ENCODE data around the gene STAC. TPM values are rescaled to one million over a fixed set of nuclear protein-coding genes. Genes with fewer than 3 reads are reported as not detected.

The STAC gene, protein sequence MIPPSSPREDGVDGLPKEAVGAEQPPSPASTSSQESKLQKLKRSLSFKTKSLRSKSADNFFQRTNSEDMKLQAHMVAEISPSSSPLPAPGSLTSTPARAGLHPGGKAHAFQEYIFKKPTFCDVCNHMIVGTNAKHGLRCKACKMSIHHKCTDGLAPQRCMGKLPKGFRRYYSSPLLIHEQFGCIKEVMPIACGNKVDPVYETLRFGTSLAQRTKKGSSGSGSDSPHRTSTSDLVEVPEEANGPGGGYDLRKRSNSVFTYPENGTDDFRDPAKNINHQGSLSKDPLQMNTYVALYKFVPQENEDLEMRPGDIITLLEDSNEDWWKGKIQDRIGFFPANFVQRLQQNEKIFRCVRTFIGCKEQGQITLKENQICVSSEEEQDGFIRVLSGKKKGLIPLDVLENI
- polyA plus RNA-seq (2012; ENCODE audit: insufficient read length, low read depth), result not detected

DNA sequence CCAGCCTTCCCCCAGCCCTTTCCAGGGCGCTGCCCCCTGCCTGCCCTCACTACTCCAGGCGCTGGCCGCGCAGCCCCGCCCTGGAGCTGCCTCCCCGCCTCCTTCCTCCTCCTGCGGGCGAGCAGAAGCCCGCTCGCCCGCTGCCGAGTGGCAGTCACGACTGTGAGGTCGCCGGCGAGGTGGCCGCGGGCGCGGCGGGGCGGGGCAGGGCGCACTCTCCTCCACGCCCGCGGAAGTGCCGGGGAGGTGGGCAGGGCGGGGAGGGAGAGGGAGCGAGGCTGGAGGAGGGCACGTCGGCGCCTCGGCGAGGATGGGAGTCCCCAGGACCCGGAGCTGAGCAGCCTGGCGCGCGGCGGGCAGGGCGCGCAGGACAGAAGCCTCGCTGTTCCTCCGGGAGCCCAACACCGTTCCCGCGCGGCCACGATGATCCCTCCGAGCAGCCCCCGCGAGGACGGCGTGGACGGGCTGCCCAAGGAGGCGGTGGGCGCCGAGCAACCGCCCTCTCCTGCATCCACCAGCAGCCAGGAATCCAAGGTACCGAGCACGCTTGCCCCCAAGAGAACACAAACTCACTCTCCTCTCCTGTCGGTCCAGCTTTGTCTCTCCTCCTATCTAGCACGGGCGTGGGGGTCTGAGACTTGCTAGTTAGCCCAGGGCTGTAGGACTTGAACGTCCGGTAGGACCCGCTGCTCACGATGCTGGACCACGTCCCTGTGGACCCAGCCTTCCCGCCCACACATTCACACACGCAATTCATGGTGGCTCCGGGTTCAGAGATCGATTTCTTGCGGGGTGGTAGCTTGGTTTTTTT is at the start of gene STAC:
STAC (plus strand) TSS at position 284 of the 811 bp plus-strand sequence; CDS start at position 424, 140 bp downstream.
- TF ChIP-seq SIN3A (IDR thresholded peaks at IDR 0.05; ENCODE audit: borderline replicate concordance, insufficient read depth, low read length) (no peak), FOXP2 (optimal IDR thresholded peaks at IDR 0.05; ENCODE audit: borderline replicate concordance, extremely low read depth, extremely low read length, insufficient read depth) (no peak), POLR2AphosphoS5 (IDR thresholded peaks at IDR 0.05; ENCODE audit: low read depth, low read length) (no peak), TAF1 (IDR thresholded peaks at IDR 0.05; ENCODE audit: borderline replicate concordance, insufficient read depth, low read length) (no peak)
- TF ChIP-seq, protein P1, sequence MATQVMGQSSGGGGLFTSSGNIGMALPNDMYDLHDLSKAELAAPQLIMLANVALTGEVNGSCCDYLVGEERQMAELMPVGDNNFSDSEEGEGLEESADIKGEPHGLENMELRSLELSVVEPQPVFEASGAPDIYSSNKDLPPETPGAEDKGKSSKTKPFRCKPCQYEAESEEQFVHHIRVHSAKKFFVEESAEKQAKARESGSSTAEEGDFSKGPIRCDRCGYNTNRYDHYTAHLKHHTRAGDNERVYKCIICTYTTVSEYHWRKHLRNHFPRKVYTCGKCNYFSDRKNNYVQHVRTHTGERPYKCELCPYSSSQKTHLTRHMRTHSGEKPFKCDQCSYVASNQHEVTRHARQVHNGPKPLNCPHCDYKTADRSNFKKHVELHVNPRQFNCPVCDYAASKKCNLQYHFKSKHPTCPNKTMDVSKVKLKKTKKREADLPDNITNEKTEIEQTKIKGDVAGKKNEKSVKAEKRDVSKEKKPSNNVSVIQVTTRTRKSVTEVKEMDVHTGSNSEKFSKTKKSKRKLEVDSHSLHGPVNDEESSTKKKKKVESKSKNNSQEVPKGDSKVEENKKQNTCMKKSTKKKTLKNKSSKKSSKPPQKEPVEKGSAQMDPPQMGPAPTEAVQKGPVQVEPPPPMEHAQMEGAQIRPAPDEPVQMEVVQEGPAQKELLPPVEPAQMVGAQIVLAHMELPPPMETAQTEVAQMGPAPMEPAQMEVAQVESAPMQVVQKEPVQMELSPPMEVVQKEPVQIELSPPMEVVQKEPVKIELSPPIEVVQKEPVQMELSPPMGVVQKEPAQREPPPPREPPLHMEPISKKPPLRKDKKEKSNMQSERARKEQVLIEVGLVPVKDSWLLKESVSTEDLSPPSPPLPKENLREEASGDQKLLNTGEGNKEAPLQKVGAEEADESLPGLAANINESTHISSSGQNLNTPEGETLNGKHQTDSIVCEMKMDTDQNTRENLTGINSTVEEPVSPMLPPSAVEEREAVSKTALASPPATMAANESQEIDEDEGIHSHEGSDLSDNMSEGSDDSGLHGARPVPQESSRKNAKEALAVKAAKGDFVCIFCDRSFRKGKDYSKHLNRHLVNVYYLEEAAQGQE (IDR thresholded peaks at IDR 0.05; ENCODE audit: insufficient read depth in 1 of 2, low read depth in 2 of 2, low read length in 2 of 2), result no peak

- no peak for TF ChIP-seq POLR2AphosphoS5 (IDR thresholded peaks at IDR 0.05; ENCODE audit: low read depth, low read length)
- no peak for TF ChIP-seq SIN3A (IDR thresholded peaks at IDR 0.05; ENCODE audit: borderline replicate concordance, insufficient read depth, low read length)
- TF ChIP-seq, protein P1 (IDR thresholded peaks at IDR 0.05; ENCODE audit: insufficient read depth in 1 of 2, low read depth in 2 of 2, low read length in 2 of 2), result no peak
- no peak for TF ChIP-seq FOXP2 (optimal IDR thresholded peaks at IDR 0.05; ENCODE audit: borderline replicate concordance, extremely low read depth, extremely low read length, insufficient read depth)
- no peak for TF ChIP-seq TAF1 (IDR thresholded peaks at IDR 0.05; ENCODE audit: borderline replicate concordance, insufficient read depth, low read length)
Observed at GRCh38 chr3:36332139-36332538, 48.2 kb upstream of the STAC start.

GRCh38 chr3:36362216-36362615 is 18.1 kb upstream of the STAC start:
- TF ChIP-seq FOXP2 (optimal IDR thresholded peaks at IDR 0.05; ENCODE audit: borderline replicate concordance, extremely low read depth, extremely low read length, insufficient read depth) (no peak), TAF1 (IDR thresholded peaks at IDR 0.05; ENCODE audit: borderline replicate concordance, insufficient read depth, low read length) (no peak), SIN3A (IDR thresholded peaks at IDR 0.05; ENCODE audit: borderline replicate concordance, insufficient read depth, low read length) (no peak), POLR2AphosphoS5 (IDR thresholded peaks at IDR 0.05; ENCODE audit: low read depth, low read length) (no peak)
- TF ChIP-seq, protein P1 (IDR thresholded peaks at IDR 0.05; ENCODE audit: insufficient read depth in 1 of 2, low read depth in 2 of 2, low read length in 2 of 2), result no peak

- TF ChIP-seq POLR2AphosphoS5 (IDR thresholded peaks at IDR 0.05; ENCODE audit: low read depth, low read length) (no peak), TAF1 (IDR thresholded peaks at IDR 0.05; ENCODE audit: borderline replicate concordance, insufficient read depth, low read length) (no peak), SIN3A (IDR thresholded peaks at IDR 0.05; ENCODE audit: borderline replicate concordance, insufficient read depth, low read length) (no peak), FOXP2 (optimal IDR thresholded peaks at IDR 0.05; ENCODE audit: borderline replicate concordance, extremely low read depth, extremely low read length, insufficient read depth) (no peak)
- TF ChIP-seq, protein P1 (IDR thresholded peaks at IDR 0.05; ENCODE audit: insufficient read depth in 1 of 2, low read depth in 2 of 2, low read length in 2 of 2), result no peak
Observed at GRCh38 chr3:36362973-36363372, 17.3 kb upstream of the STAC start.
